ENCODE measurements around the gene OPCML.

- TF ChIP-seq, protein P1, sequence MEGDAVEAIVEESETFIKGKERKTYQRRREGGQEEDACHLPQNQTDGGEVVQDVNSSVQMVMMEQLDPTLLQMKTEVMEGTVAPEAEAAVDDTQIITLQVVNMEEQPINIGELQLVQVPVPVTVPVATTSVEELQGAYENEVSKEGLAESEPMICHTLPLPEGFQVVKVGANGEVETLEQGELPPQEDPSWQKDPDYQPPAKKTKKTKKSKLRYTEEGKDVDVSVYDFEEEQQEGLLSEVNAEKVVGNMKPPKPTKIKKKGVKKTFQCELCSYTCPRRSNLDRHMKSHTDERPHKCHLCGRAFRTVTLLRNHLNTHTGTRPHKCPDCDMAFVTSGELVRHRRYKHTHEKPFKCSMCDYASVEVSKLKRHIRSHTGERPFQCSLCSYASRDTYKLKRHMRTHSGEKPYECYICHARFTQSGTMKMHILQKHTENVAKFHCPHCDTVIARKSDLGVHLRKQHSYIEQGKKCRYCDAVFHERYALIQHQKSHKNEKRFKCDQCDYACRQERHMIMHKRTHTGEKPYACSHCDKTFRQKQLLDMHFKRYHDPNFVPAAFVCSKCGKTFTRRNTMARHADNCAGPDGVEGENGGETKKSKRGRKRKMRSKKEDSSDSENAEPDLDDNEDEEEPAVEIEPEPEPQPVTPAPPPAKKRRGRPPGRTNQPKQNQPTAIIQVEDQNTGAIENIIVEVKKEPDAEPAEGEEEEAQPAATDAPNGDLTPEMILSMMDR (IDR thresholded peaks at IDR 0.05; ENCODE audit: low read length): no peak
- no peak for TF ChIP-seq EZH2 (optimal IDR thresholded peaks at IDR 0.05; ENCODE audit: low read depth, low read length)
- TF ChIP-seq EZH2phosphoT487 (IDR thresholded peaks at IDR 0.05; ENCODE audit: low read length): no peak
Measured at GRCh38 chr11:133479209-133479608, 53.1 kb downstream of the OPCML start.
